HEK293 (cell line): ENCODE measurements around the gene WBP1.

Experiments used
- CTCF ChIA-PET: fragments of 350-600 bp; formaldehyde crosslinking; extraction: SDS; loops from one replicate; lab custom pipeline; 2021; ENCODE audit warnings: antibody characterized with exemption; lab: Yijun Ruan, JAX
- POLR2A ChIA-PET: fragments of 300-600 bp; formaldehyde crosslinking; extraction: SDS; loops from one replicate; lab custom pipeline; 2020; ENCODE audit warnings: antibody characterized with exemption, inconsistent platforms; lab: Yijun Ruan, JAX
- H3K27ac ChIP-seq: fragments of 200-500 bp; sonication (Bioruptor generic); 2 replicates; pipeline ENCODE4 v1.5.1; 2014; ENCODE audit warnings: low read depth, low read length, control low read depth, inconsistent platforms; ENCODE audit errors: extremely low read depth
- H3K36me3 ChIP-seq, 2 experiments: fragments of 200-500 bp in 1 of 2; sonication (Bioruptor generic) in 1 of 2; 1 replicate in 1 of 2; 2 replicates in 1 of 2; pipeline ENCODE4 v1.5.1; 2014 to 2017; ENCODE audit warnings: inconsistent platforms in 2 of 2, low read length in 2 of 2; ENCODE audit not compliant: control insufficient read depth in 2 of 2, insufficient read depth in 1 of 2
- H3K4me1 ChIP-seq: fragments of 200-500 bp; sonication (Bioruptor generic); 2 replicates; pipeline ENCODE4 v1.5.1; 2014; ENCODE audit warnings: mild to moderate bottlenecking, low read length, inconsistent platforms; ENCODE audit not compliant: control insufficient read depth, insufficient read depth
- H3K4me3 ChIP-seq: 2 replicates; pipeline ENCODE4 v1.5.1; 2011; ENCODE audit warnings: low read depth, mild to moderate bottlenecking, control low read depth, low read length, moderate library complexity
- H3K9me3 ChIP-seq: fragments of 200-500 bp; sonication (Bioruptor generic); 2 replicates; pipeline ENCODE4 v1.5.1; 2014; ENCODE audit warnings: low read depth, low read length, inconsistent platforms; ENCODE audit not compliant: control insufficient read depth, insufficient read depth
- BCL11A ChIP-seq: fragments of 450-650 bp; formaldehyde crosslinking; IDR thresholded peaks from 2 replicates; pipeline ENCODE4 v1.5.1; 2016; ENCODE audit warnings: low read depth, missing biosample characterization, missing genetic modification characterization
- BCL11B ChIP-seq: fragments of 450-650 bp; formaldehyde crosslinking; IDR thresholded peaks from 2 replicates; pipeline ENCODE4 v1.5.1; 2016; ENCODE audit warnings: low read depth, missing biosample characterization, missing genetic modification characterization
- EGR2 ChIP-seq: fragments of 450-650 bp; formaldehyde crosslinking; IDR thresholded peaks from 2 replicates; pipeline ENCODE4 v1.5.1; 2016; ENCODE audit warnings: low read depth, missing biosample characterization, missing genetic modification characterization
- GLIS1 ChIP-seq: fragments of 450-650 bp; formaldehyde crosslinking; IDR thresholded peaks from 2 replicates; pipeline ENCODE4 v1.5.1; 2016; ENCODE audit warnings: missing biosample characterization, missing genetic modification characterization
- GLIS2 ChIP-seq: fragments of 450-650 bp; formaldehyde crosslinking; IDR thresholded peaks from 2 replicates; pipeline ENCODE4 v1.5.1; 2016; ENCODE audit warnings: missing biosample characterization, missing genetic modification characterization
- OSR2 ChIP-seq: fragments of 450-650 bp; formaldehyde crosslinking; IDR thresholded peaks from 2 replicates; pipeline ENCODE4 v1.5.1; 2016; ENCODE audit warnings: missing biosample characterization, missing genetic modification characterization
- OVOL3 ChIP-seq: fragments of 450-650 bp; formaldehyde crosslinking; IDR thresholded peaks from 2 replicates; pipeline ENCODE4 v1.5.1; 2016; ENCODE audit warnings: missing biosample characterization, missing genetic modification characterization
- ZBTB17 ChIP-seq: fragments of 450-650 bp; formaldehyde crosslinking; IDR thresholded peaks from 2 replicates; pipeline ENCODE4 v1.5.1; 2016; ENCODE audit warnings: missing biosample characterization, missing genetic modification characterization
- ZBTB48 ChIP-seq: fragments of 450-650 bp; formaldehyde crosslinking; IDR thresholded peaks from 2 replicates; pipeline ENCODE4 v1.5.1; 2016; ENCODE audit warnings: missing biosample characterization, missing genetic modification characterization
- ZBTB7A ChIP-seq: fragments of 450-650 bp; formaldehyde crosslinking; IDR thresholded peaks from 2 replicates; pipeline ENCODE4 v1.5.1; 2016; ENCODE audit warnings: low read depth, missing biosample characterization, missing genetic modification characterization
- ZNF146 ChIP-seq: fragments of 450-650 bp; formaldehyde crosslinking; IDR thresholded peaks from 2 replicates; pipeline ENCODE4 v1.5.1; 2016; ENCODE audit warnings: missing biosample characterization, missing genetic modification characterization
- ZNF175 ChIP-seq: fragments of 450-650 bp; formaldehyde crosslinking; IDR thresholded peaks from 2 replicates; pipeline ENCODE4 v1.5.1; 2016; ENCODE audit warnings: missing biosample characterization, missing genetic modification characterization
- ZNF324 ChIP-seq: fragments of 450-650 bp; formaldehyde crosslinking; IDR thresholded peaks from 2 replicates; pipeline ENCODE4 v1.5.1; 2016; ENCODE audit warnings: missing biosample characterization, missing genetic modification characterization
- ZNF341 ChIP-seq: fragments of 450-650 bp; formaldehyde crosslinking; IDR thresholded peaks from 2 replicates; pipeline ENCODE4; 2016; ENCODE audit warnings: low read depth, missing biosample characterization, missing genetic modification characterization
- ZNF394 ChIP-seq: fragments of 450-650 bp; formaldehyde crosslinking; IDR thresholded peaks from 2 replicates; pipeline ENCODE4 v1.5.1; 2016; ENCODE audit warnings: missing biosample characterization, missing genetic modification characterization, mild to moderate bottlenecking, moderate library complexity, borderline replicate concordance
- ZNF596 ChIP-seq: fragments of 450-650 bp; IDR thresholded peaks from 2 replicates; pipeline ENCODE4 v1.5.0; 2018; ENCODE audit warnings: missing biosample characterization, mild to moderate bottlenecking, missing genetic modification characterization, moderate library complexity
- ZNF76 ChIP-seq: fragments of 450-650 bp; formaldehyde crosslinking; IDR thresholded peaks from 2 replicates; pipeline ENCODE4; 2016; ENCODE audit warnings: low read depth, missing biosample characterization, missing genetic modification characterization, borderline replicate concordance
- ZSCAN23 ChIP-seq: fragments of 450-650 bp; formaldehyde crosslinking; IDR thresholded peaks from 2 replicates; pipeline ENCODE4 v1.5.1; 2016; ENCODE audit warnings: missing biosample characterization, missing genetic modification characterization
- TF ChIP-seq, protein P1 (sequence below): fragments of 450-650 bp; formaldehyde crosslinking; IDR thresholded peaks from 2 replicates; pipeline ENCODE4 v1.5.1; 2016; ENCODE audit warnings: missing biosample characterization, missing genetic modification characterization
- TF ChIP-seq, protein P2 (sequence below): fragments of 450-650 bp; formaldehyde crosslinking; IDR thresholded peaks from 2 replicates; pipeline ENCODE4 v1.5.1; 2016; ENCODE audit warnings: missing biosample characterization, missing genetic modification characterization
- TF ChIP-seq, protein P3 (sequence below): fragments of 450-650 bp; formaldehyde crosslinking; IDR thresholded peaks from 2 replicates; pipeline ENCODE4 v1.5.1; 2016; ENCODE audit warnings: missing biosample characterization, missing genetic modification characterization
- TF ChIP-seq, protein P4 (sequence below): fragments of 450-650 bp; formaldehyde crosslinking; IDR thresholded peaks from 2 replicates; pipeline ENCODE4 v1.5.1; 2016; ENCODE audit warnings: missing biosample characterization, missing genetic modification characterization, low read depth
- TF ChIP-seq, protein P5 (sequence below): fragments of 450-650 bp; formaldehyde crosslinking; IDR thresholded peaks from 2 replicates; pipeline ENCODE4 v1.5.1; 2016; ENCODE audit warnings: missing biosample characterization, missing genetic modification characterization

The WBP1 gene

DNA sequence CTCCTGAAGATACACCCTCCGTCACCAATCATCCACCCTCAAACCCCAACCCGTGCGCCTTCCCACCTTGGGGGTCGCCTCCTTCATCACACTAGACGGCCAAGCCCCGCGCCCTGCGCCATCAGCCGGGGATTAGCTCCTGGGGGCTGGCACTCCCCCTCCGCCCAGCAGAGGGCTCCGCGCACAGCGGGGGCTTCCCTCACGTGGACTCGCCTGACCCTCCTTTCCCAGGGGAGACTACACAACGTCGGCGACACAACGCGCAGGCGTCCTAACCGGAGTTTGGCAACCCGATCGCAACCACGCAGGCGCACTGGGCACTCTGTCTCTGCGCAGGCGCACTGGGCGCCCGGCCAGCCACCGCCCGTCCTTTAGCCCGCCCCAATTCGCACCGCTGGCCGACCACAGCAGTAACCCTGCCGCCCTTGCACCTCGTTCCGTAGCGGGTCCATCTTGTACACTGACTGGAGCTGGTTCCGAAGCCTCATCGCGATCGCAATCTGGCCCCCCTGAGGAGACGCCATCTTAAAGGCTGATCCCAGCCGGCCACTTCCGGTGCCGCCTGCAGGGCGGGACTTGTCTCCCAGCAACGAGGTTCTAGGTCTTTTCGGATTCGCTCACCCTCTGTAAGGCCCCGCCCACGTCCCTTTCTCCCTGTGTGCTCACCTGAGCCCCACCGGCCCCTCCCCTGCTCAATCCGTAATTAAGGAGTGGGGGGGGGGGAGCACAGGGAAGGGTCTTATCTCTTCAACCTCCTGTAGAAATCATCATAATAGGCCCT lies 49.1 kb downstream of the WBP1 start, which contains the start of gene PCGF1:
Gene PCGF1, minus strand, starts transcription at position 551 of the 781 bp plus-strand sequence. Its CDS starts 27 bp downstream, at position 524.
- peak within 1 kb of the TSS; percentile 100 for H3K4me3 ChIP-seq
- CTCF ChIA-PET, result interaction anchor here (0.9 to 1.2 kb wide), 2 partner anchors 25 to 73 kb away, joined by 4 read pairs; no protein-coding TSS in a partner anchor
- H3K9me3 ChIP-seq, result no peaks in the 10 kb centered on the region
- peak within 1 kb of the TSS; percentile 96 for H3K27ac ChIP-seq
- H3K36me3 ChIP-seq, result peaks cover 4 to 20% of the 10 kb centered on the region in 2 experiments; a peak in 2 of 3 replicates
- peaks cover 4% of the 10 kb centered on the region; the same call in 1 of the 2 replicates for H3K4me1 ChIP-seq
- POLR2A ChIA-PET, result interaction anchor here (0.5 to 3.3 kb wide), 10 partner anchors 13 to 49 kb away, joined by 3 to 18 read pairs (median 5); partner anchors contain the start of genes AUP1, CCDC142, DQX1 and HTRA2
- TF ChIP-seq, protein P1, sequence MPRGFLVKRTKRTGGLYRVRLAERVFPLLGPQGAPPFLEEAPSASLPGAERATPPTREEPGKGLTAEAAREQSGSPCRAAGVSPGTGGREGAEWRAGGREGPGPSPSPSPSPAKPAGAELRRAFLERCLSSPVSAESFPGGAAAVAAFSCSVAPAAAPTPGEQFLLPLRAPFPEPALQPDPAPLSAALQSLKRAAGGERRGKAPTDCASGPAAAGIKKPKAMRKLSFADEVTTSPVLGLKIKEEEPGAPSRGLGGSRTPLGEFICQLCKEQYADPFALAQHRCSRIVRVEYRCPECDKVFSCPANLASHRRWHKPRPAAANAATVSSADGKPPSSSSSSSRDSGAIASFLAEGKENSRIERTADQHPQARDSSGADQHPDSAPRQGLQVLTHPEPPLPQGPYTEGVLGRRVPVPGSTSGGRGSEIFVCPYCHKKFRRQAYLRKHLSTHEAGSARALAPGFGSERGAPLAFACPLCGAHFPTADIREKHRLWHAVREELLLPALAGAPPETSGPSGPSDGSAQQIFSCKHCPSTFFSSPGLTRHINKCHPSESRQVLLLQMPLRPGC, result peak; percentile 37; the same call in 1 of the 2 replicates
- TF ChIP-seq ZNF146 (tag by site-specific recombination) (0 out of 2 replicates have a peak, but pooled peaks have one; percentile 5), ZNF76 (tag by site-specific recombination) (peak; percentile 48; the same call in 1 of the 2 replicates), ZNF394 (tag by site-specific recombination) (peak; percentile 51; the same call in 1 of the 2 replicates), OVOL3 (tag by site-specific recombination) (0 out of 2 replicates have a peak, but pooled peaks have one; percentile 38), OSR2 (tag by site-specific recombination) (peak; percentile 13; the same call in 1 of the 2 replicates), ZBTB48 (tag by site-specific recombination) (peak; percentile 77), GLIS1 (tag by site-specific recombination) (peak; percentile 92), ZBTB7A (peak; percentile 66; the same call in 1 of the 2 replicates), BCL11B (tag by site-specific recombination) (peak; percentile 46; the same call in 1 of the 2 replicates), EGR2 (tag by site-specific recombination) (peak; percentile 71; the same call in 1 of the 2 replicates), ZSCAN23 (tag by site-specific recombination) (0 out of 2 replicates have a peak, but pooled peaks have one; percentile 22), BCL11A (no peak), ZBTB17 (tag by site-specific recombination) (peak; percentile 96), GLIS2 (tag by site-specific recombination) (peak; percentile 98), ZNF324 (tag by site-specific recombination) (no peak), ZNF341 (tag by site-specific recombination) (0 out of 2 replicates have a peak, but pooled peaks have one; percentile 24), ZNF596 (tag by site-specific recombination) (no peak), ZNF175 (no peak)
- TF ChIP-seq, protein P2, sequence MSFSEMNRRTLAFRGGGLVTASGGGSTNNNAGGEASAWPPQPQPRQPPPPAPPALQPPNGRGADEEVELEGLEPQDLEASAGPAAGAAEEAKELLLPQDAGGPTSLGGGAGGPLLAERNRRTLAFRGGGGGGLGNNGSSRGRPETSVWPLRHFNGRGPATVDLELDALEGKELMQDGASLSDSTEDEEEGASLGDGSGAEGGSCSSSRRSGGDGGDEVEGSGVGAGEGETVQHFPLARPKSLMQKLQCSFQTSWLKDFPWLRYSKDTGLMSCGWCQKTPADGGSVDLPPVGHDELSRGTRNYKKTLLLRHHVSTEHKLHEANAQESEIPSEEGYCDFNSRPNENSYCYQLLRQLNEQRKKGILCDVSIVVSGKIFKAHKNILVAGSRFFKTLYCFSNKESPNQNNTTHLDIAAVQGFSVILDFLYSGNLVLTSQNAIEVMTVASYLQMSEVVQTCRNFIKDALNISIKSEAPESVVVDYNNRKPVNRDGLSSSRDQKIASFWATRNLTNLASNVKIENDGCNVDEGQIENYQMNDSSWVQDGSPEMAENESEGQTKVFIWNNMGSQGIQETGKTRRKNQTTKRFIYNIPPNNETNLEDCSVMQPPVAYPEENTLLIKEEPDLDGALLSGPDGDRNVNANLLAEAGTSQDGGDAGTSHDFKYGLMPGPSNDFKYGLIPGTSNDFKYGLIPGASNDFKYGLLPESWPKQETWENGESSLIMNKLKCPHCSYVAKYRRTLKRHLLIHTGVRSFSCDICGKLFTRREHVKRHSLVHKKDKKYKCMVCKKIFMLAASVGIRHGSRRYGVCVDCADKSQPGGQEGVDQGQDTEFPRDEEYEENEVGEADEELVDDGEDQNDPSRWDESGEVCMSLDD (tag by site-specific recombination), result peak; percentile 96
- TF ChIP-seq, protein P3, sequence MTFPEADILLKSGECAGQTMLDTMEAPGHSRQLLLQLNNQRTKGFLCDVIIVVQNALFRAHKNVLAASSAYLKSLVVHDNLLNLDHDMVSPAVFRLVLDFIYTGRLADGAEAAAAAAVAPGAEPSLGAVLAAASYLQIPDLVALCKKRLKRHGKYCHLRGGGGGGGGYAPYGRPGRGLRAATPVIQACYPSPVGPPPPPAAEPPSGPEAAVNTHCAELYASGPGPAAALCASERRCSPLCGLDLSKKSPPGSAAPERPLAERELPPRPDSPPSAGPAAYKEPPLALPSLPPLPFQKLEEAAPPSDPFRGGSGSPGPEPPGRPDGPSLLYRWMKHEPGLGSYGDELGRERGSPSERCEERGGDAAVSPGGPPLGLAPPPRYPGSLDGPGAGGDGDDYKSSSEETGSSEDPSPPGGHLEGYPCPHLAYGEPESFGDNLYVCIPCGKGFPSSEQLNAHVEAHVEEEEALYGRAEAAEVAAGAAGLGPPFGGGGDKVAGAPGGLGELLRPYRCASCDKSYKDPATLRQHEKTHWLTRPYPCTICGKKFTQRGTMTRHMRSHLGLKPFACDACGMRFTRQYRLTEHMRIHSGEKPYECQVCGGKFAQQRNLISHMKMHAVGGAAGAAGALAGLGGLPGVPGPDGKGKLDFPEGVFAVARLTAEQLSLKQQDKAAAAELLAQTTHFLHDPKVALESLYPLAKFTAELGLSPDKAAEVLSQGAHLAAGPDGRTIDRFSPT (tag by site-specific recombination), result peak; percentile 96
- TF ChIP-seq, protein P4, sequence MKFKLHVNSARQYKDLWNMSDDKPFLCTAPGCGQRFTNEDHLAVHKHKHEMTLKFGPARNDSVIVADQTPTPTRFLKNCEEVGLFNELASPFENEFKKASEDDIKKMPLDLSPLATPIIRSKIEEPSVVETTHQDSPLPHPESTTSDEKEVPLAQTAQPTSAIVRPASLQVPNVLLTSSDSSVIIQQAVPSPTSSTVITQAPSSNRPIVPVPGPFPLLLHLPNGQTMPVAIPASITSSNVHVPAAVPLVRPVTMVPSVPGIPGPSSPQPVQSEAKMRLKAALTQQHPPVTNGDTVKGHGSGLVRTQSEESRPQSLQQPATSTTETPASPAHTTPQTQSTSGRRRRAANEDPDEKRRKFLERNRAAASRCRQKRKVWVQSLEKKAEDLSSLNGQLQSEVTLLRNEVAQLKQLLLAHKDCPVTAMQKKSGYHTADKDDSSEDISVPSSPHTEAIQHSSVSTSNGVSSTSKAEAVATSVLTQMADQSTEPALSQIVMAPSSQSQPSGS (tag by site-specific recombination), result no peak
- TF ChIP-seq, protein P5, sequence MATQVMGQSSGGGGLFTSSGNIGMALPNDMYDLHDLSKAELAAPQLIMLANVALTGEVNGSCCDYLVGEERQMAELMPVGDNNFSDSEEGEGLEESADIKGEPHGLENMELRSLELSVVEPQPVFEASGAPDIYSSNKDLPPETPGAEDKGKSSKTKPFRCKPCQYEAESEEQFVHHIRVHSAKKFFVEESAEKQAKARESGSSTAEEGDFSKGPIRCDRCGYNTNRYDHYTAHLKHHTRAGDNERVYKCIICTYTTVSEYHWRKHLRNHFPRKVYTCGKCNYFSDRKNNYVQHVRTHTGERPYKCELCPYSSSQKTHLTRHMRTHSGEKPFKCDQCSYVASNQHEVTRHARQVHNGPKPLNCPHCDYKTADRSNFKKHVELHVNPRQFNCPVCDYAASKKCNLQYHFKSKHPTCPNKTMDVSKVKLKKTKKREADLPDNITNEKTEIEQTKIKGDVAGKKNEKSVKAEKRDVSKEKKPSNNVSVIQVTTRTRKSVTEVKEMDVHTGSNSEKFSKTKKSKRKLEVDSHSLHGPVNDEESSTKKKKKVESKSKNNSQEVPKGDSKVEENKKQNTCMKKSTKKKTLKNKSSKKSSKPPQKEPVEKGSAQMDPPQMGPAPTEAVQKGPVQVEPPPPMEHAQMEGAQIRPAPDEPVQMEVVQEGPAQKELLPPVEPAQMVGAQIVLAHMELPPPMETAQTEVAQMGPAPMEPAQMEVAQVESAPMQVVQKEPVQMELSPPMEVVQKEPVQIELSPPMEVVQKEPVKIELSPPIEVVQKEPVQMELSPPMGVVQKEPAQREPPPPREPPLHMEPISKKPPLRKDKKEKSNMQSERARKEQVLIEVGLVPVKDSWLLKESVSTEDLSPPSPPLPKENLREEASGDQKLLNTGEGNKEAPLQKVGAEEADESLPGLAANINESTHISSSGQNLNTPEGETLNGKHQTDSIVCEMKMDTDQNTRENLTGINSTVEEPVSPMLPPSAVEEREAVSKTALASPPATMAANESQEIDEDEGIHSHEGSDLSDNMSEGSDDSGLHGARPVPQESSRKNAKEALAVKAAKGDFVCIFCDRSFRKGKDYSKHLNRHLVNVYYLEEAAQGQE (tag by site-specific recombination), result peak; percentile 45
